D721Med (cell line): Measurements from ENCODE around the gene CCDC88C.

Experiments used
- DNase-seq: peaks from one replicate; pipeline ENCODE4 v3.0.0; 2011; ENCODE audit warnings: low spot score; ENCODE audit not compliant: insufficient read length
- FAIRE-seq: peaks from 2 replicates; lab custom pipeline; 2011; peaks lifted over from hg19 to GRCh38; lab: Jason Lieb, UNC
- CTCF ChIP-seq: IDR thresholded peaks from 2 replicates; pipeline ENCODE4 v1.5.1; 2012; ENCODE audit warnings: mild to moderate bottlenecking, control low read depth; ENCODE audit not compliant: insufficient read depth; ENCODE audit errors: missing control alignments

Gene CCDC88C

GRCh38 chr14:91321131-91321530 lies 96.5 kb downstream of the CCDC88C start:
- TF ChIP-seq CTCF: no peak
- FAIRE-seq (no peak), DNase-seq (no peak)

- TF ChIP-seq CTCF: no peak
- DNase-seq: no peak
- FAIRE-seq: no peak
Measured at GRCh38 chr14:91320266-91320665, 97.4 kb downstream of the CCDC88C start.

- no peak for FAIRE-seq
- TF ChIP-seq CTCF: no peak
- no peak for DNase-seq
Measured at GRCh38 chr14:91318911-91319310, 98.7 kb downstream of the CCDC88C start.

GRCh38 chr14:91317381-91318308 lies 100.0 kb downstream of the CCDC88C start:
- no peak for TF ChIP-seq CTCF
- FAIRE-seq: no peak
- DNase-seq: no peak

- FAIRE-seq (no peak), DNase-seq (no peak)
- TF ChIP-seq CTCF: no peak
Measured at GRCh38 chr14:91316761-91317160, 100.9 kb downstream of the CCDC88C start.

GRCh38 chr14:91315844-91316267 lies 101.8 kb downstream of the CCDC88C start:
- TF ChIP-seq CTCF: no peak
- FAIRE-seq (no peak), DNase-seq (no peak)

- FAIRE-seq (no peak), DNase-seq (no peak)
- TF ChIP-seq CTCF: no peak
Measured at GRCh38 chr14:91313852-91314251, 103.8 kb downstream of the CCDC88C start.
